ENCODE measurements around the gene ABCC4.
A peak's percentile ranks its signal among the peaks of the same experiment; 100 is the strongest.

The ABCC4 gene

GRCh38 chr13:95239283-95239682, 62.0 kb downstream of the ABCC4 start:
- Histone ChIP-seq H3K9me3 (ENCODE audit: insufficient read depth, low read length) (no peaks in the 10 kb centered on the region), H3K4me2 (ENCODE audit: low read length) (peak overlapping the region; percentile 82), H3K4me1 (ENCODE audit: low read length) (peaks cover 21% of the 10 kb centered on the region), H3K4me3 (ENCODE audit: low read length) (peak overlapping the region; percentile 57), H3K36me3 (replicated peaks; ENCODE audit: low read depth, low read length) (no peaks in the 10 kb centered on the region), H2AFZ (ENCODE audit: low read depth, low read length) (no peak overlapping the region), H3K27ac (ENCODE audit: low read length) (peak overlapping the region; percentile 80), H3K27me3 (ENCODE audit: low read depth, low read length) (no peaks in the 10 kb centered on the region), H4K20me1 (ENCODE audit: insufficient read depth, low read length) (no peaks in the 10 kb centered on the region), H3K9ac (ENCODE audit: low read length) (peak overlapping the region; percentile 58), H3K79me2 (ENCODE audit: low read length) (no peaks in the 10 kb centered on the region)
- TF ChIP-seq EZH2phosphoT487 (IDR thresholded peaks at IDR 0.05; ENCODE audit: low read depth) (no peak), CTCF (IDR thresholded peaks at IDR 0.05; ENCODE audit: low read depth, low read length) (no peak)

GRCh38 chr13:95237310-95237870, 63.9 kb downstream of the ABCC4 start:
- no peaks in the 10 kb centered on the region for H3K9me3 ChIP-seq (ENCODE audit: insufficient read depth, low read length)
- no peaks in the 10 kb centered on the region for H3K79me2 ChIP-seq (ENCODE audit: low read length)
- H4K20me1 ChIP-seq (ENCODE audit: insufficient read depth, low read length): no peaks in the 10 kb centered on the region
- TF ChIP-seq CTCF (IDR thresholded peaks at IDR 0.05; ENCODE audit: low read depth, low read length) (no peak), EZH2phosphoT487 (IDR thresholded peaks at IDR 0.05; ENCODE audit: low read depth) (no peak)
- H3K4me2 ChIP-seq (ENCODE audit: low read length): no peak overlapping the region
- no peak overlapping the region for H3K4me3 ChIP-seq (ENCODE audit: low read length)
- no peaks in the 10 kb centered on the region for H3K27me3 ChIP-seq (ENCODE audit: low read depth, low read length)
- no peak overlapping the region for H2AFZ ChIP-seq (ENCODE audit: low read depth, low read length)
- no peak overlapping the region for H3K27ac ChIP-seq (ENCODE audit: low read length)
- peaks cover 21% of the 10 kb centered on the region for H3K4me1 ChIP-seq (ENCODE audit: low read length)
- H3K36me3 ChIP-seq (replicated peaks; ENCODE audit: low read depth, low read length): no peaks in the 10 kb centered on the region
- H3K9ac ChIP-seq (ENCODE audit: low read length): no peak overlapping the region

GRCh38 chr13:95236774-95237173, 64.5 kb downstream of the ABCC4 start:
- Histone ChIP-seq H3K9ac (ENCODE audit: low read length) (no peak overlapping the region), H3K27me3 (ENCODE audit: low read depth, low read length) (no peaks in the 10 kb centered on the region), H3K36me3 (replicated peaks; ENCODE audit: low read depth, low read length) (no peaks in the 10 kb centered on the region), H4K20me1 (ENCODE audit: insufficient read depth, low read length) (no peaks in the 10 kb centered on the region), H3K79me2 (ENCODE audit: low read length) (no peaks in the 10 kb centered on the region), H3K9me3 (ENCODE audit: insufficient read depth, low read length) (no peaks in the 10 kb centered on the region), H3K4me2 (ENCODE audit: low read length) (no peak overlapping the region), H3K4me3 (ENCODE audit: low read length) (no peak overlapping the region), H3K27ac (ENCODE audit: low read length) (no peak overlapping the region), H3K4me1 (ENCODE audit: low read length) (peaks cover 21% of the 10 kb centered on the region), H2AFZ (ENCODE audit: low read depth, low read length) (no peak overlapping the region)
- TF ChIP-seq EZH2phosphoT487 (IDR thresholded peaks at IDR 0.05; ENCODE audit: low read depth) (no peak), CTCF (IDR thresholded peaks at IDR 0.05; ENCODE audit: low read depth, low read length) (no peak)

GRCh38 chr13:95235974-95236373, 65.3 kb downstream of the ABCC4 start:
- no peaks in the 10 kb centered on the region for H3K9me3 ChIP-seq (ENCODE audit: insufficient read depth, low read length)
- H3K4me3 ChIP-seq (ENCODE audit: low read length): no peak overlapping the region
- H3K4me1 ChIP-seq (ENCODE audit: low read length): peaks cover 21% of the 10 kb centered on the region
- no peak overlapping the region for H3K27ac ChIP-seq (ENCODE audit: low read length)
- H3K27me3 ChIP-seq (ENCODE audit: low read depth, low read length): no peaks in the 10 kb centered on the region
- no peaks in the 10 kb centered on the region for H4K20me1 ChIP-seq (ENCODE audit: insufficient read depth, low read length)
- H2AFZ ChIP-seq (ENCODE audit: low read depth, low read length): no peak overlapping the region
- no peak overlapping the region for H3K9ac ChIP-seq (ENCODE audit: low read length)
- no peak for TF ChIP-seq CTCF (IDR thresholded peaks at IDR 0.05; ENCODE audit: low read depth, low read length)
- no peak for TF ChIP-seq EZH2phosphoT487 (IDR thresholded peaks at IDR 0.05; ENCODE audit: low read depth)
- no peaks in the 10 kb centered on the region for H3K79me2 ChIP-seq (ENCODE audit: low read length)
- H3K4me2 ChIP-seq (ENCODE audit: low read length): no peak overlapping the region
- no peaks in the 10 kb centered on the region for H3K36me3 ChIP-seq (replicated peaks; ENCODE audit: low read depth, low read length)
